HepG2 (cell line): Measurements from ENCODE around the gene NOXO1. TPM values are rescaled to one million over a fixed set of nuclear protein-coding genes. Genes with fewer than 3 reads are reported as not detected.

Experiments used
- ATF4 ChIP-seq, 2 experiments: fragments of 450-650 bp in 1 of 2; sonication (generic) in 1 of 2; formaldehyde crosslinking; IDR thresholded peaks; 2 replicates each; pipeline versions ENCODE4 v1.5.0 to v1.8.0; 2020 to 2022; ENCODE audit warnings: mild to moderate bottlenecking in 1 of 2, missing genetic modification reagents in 1 of 2
- BRCA1 ChIP-seq: sonication (generic); formaldehyde crosslinking; IDR thresholded peaks from 2 replicates; pipeline ENCODE4 v1.4.0; 2020; ENCODE audit warnings: missing genetic modification reagents
- ETV5 ChIP-seq: IDR thresholded peaks from 2 replicates; pipeline ENCODE4 v1.6.1; 2018; ENCODE audit warnings: missing biosample characterization, missing genetic modification reagents, inconsistent platforms, borderline replicate concordance
- GPBP1L1 ChIP-seq: sonication (generic); formaldehyde crosslinking; IDR thresholded peaks from 2 replicates; pipeline ENCODE4 v1.5.0; 2020; ENCODE audit warnings: mild to moderate bottlenecking, missing genetic modification reagents
- HMG20B ChIP-seq: conservative IDR thresholded peaks from 2 replicates; pipeline ENCODE4 v1.6.1; 2016; ENCODE audit warnings: missing genetic modification reagents, missing compliant biosample characterization
- MIXL1 ChIP-seq: IDR thresholded peaks from 2 replicates; pipeline ENCODE4 v1.6.1; 2016
- MNT ChIP-seq: fragments of 450-650 bp; IDR thresholded peaks from 2 replicates; pipeline ENCODE4 v1.6.1; 2016
- RARA ChIP-seq: IDR thresholded peaks from 2 replicates; pipeline ENCODE4 v1.6.1; 2016; ENCODE audit warnings: missing genetic modification reagents, missing compliant biosample characterization
- SALL1 ChIP-seq: sonication (generic); formaldehyde crosslinking; IDR thresholded peaks from 2 replicates; pipeline ENCODE4 v1.8.0; 2022; ENCODE audit warnings: mild to moderate bottlenecking, missing genetic modification reagents
- SP2 ChIP-seq: sonication (generic); formaldehyde crosslinking; IDR thresholded peaks from 2 replicates; pipeline ENCODE4 v1.5.1; 2020; ENCODE audit warnings: mild to moderate bottlenecking, missing genetic modification reagents
- TCF7L2 ChIP-seq: IDR thresholded peaks from 2 replicates; pipeline ENCODE4 v1.6.1; 2011; ENCODE audit warnings: mild to moderate bottlenecking, low read depth, low read length, moderate library complexity
- TSC22D2 ChIP-seq: sonication (generic); formaldehyde crosslinking; IDR thresholded peaks from 2 replicates; pipeline ENCODE4 v1.5.1; 2020; ENCODE audit warnings: missing genetic modification reagents, mild to moderate bottlenecking, borderline replicate concordance
- ZBTB38 ChIP-seq: sonication (generic); formaldehyde crosslinking; IDR thresholded peaks from 2 replicates; pipeline ENCODE4 v1.5.1; 2020; ENCODE audit warnings: mild to moderate bottlenecking, missing genetic modification reagents
- ZFP41 ChIP-seq: sonication (generic); formaldehyde crosslinking; IDR thresholded peaks from 2 replicates; pipeline ENCODE4 v1.4.0; 2020; ENCODE audit warnings: mild to moderate bottlenecking, missing genetic modification reagents, borderline replicate concordance
- ZFP90 ChIP-seq: sonication (generic); formaldehyde crosslinking; IDR thresholded peaks from 2 replicates; pipeline ENCODE4 v1.8.0; 2022; ENCODE audit warnings: missing genetic modification reagents, mild to moderate bottlenecking, inconsistent platforms, borderline replicate concordance
- ZIK1 ChIP-seq: sonication (generic); formaldehyde crosslinking; IDR thresholded peaks from 2 replicates; pipeline ENCODE4 v1.5.0; 2020; ENCODE audit warnings: mild to moderate bottlenecking, low read depth, missing genetic modification reagents, borderline replicate concordance
- ZNF12 ChIP-seq: sonication (generic); formaldehyde crosslinking; IDR thresholded peaks from 2 replicates; pipeline ENCODE4 v1.5.0; 2020; ENCODE audit warnings: missing genetic modification reagents
- ZNF138 ChIP-seq: sonication (generic); formaldehyde crosslinking; IDR thresholded peaks from 2 replicates; pipeline ENCODE4 v1.5.0; 2020; ENCODE audit warnings: mild to moderate bottlenecking, low read depth, missing genetic modification reagents
- ZNF18 ChIP-seq: sonication (generic); formaldehyde crosslinking; IDR thresholded peaks from 2 replicates; pipeline ENCODE4 v1.8.0; 2022; ENCODE audit warnings: mild to moderate bottlenecking, missing genetic modification reagents; ENCODE audit not compliant: insufficient replicate concordance
- ZNF317 ChIP-seq: sonication (generic); formaldehyde crosslinking; IDR thresholded peaks from 2 replicates; pipeline ENCODE4 v1.5.0; 2020; ENCODE audit warnings: mild to moderate bottlenecking, missing genetic modification reagents
- ZNF331 ChIP-seq: sonication (generic); formaldehyde crosslinking; IDR thresholded peaks from 2 replicates; pipeline ENCODE4 v1.4.0; 2020; ENCODE audit warnings: missing genetic modification reagents
- ZNF549 ChIP-seq: sonication (generic); formaldehyde crosslinking; IDR thresholded peaks from 2 replicates; pipeline ENCODE4 v1.5.0; 2020; ENCODE audit warnings: missing genetic modification reagents
- ZNF615 ChIP-seq: sonication (generic); formaldehyde crosslinking; IDR thresholded peaks from 2 replicates; pipeline ENCODE4 v1.5.0; 2020; ENCODE audit warnings: mild to moderate bottlenecking, missing genetic modification reagents, borderline replicate concordance
- ZNF619 ChIP-seq: sonication (generic); formaldehyde crosslinking; IDR thresholded peaks from 2 replicates; pipeline ENCODE4 v1.4.0; 2020; ENCODE audit warnings: mild to moderate bottlenecking, missing genetic modification reagents
- ZNF891 ChIP-seq: sonication (generic); formaldehyde crosslinking; IDR thresholded peaks from 2 replicates; pipeline ENCODE4 v1.5.0; 2020; ENCODE audit warnings: mild to moderate bottlenecking, missing genetic modification reagents
- ZSCAN12 ChIP-seq: sonication (generic); formaldehyde crosslinking; IDR thresholded peaks from 2 replicates; pipeline ENCODE4 v1.9.0; 2021; ENCODE audit warnings: mild to moderate bottlenecking, missing genetic modification reagents
- ZSCAN30 ChIP-seq: sonication (generic); formaldehyde crosslinking; IDR thresholded peaks from 2 replicates; pipeline ENCODE4 v1.5.0; 2020; ENCODE audit warnings: mild to moderate bottlenecking, missing genetic modification reagents
- polyA plus RNA-seq, 8 experiments: library from polyadenylated mRNA; depleted of rRNA in 3 of 8; stranded (reverse) in 7 of 8; unstranded in 1 of 8; fragments of >200 nt; fragmentation: Illumina TruSeq in 4 of 8; extraction: Trizol in 4 of 8; gene quantifications; 2 replicates each; pipeline versions ENCODE4 v1.2.1 to v1.2.3, GENCODE V29; 2011 to 2016; ENCODE audit warnings: low read depth in 4 of 8, missing spikeins in 1 of 8, mixed read lengths in 1 of 8; ENCODE audit not compliant: insufficient read depth in 1 of 8
- total RNA-seq, 5 experiments: library from RNA; depleted of rRNA; stranded (reverse); fragments of >200 nt; fragmentation: Illumina TruSeq; extraction: Trizol; gene quantifications; 2 replicates each; pipeline ENCODE4 v1.2.3, GENCODE V29; 2016; ENCODE audit warnings: low read depth in 1 of 5

Gene NOXO1
- total and polyA plus RNA-seq, 2 of the 13 experiments (the other 11 are each of a cell fraction or from before 2014, with no cell fraction given) = 0.69 to 1.4 TPM

- no peak for TF ChIP-seq BRCA1
- peak; percentile 7; the same call in 1 of the 2 replicates for TF ChIP-seq RARA (CRISPR knock-in tag)
- TF ChIP-seq GPBP1L1 (CRISPR knock-in tag) = no peak
- no peak; the same call in 1 of the 2 replicates for TF ChIP-seq MNT
- TF ChIP-seq ZSCAN12 (CRISPR knock-in tag) = no peak
- TF ChIP-seq ZNF18 (CRISPR knock-in tag) = no peak
- TF ChIP-seq ZNF138 = no peak
- no peak for TF ChIP-seq ZSCAN30
- no peak for TF ChIP-seq ZNF615 (CRISPR knock-in tag)
- no peak for TF ChIP-seq ZNF317 (CRISPR knock-in tag)
- peak; percentile 80 for TF ChIP-seq SP2
- no peak for TF ChIP-seq ZFP41 (CRISPR knock-in tag)
- TF ChIP-seq ZFP90 (CRISPR knock-in tag) = peak; percentile 91
- TF ChIP-seq ETV5 (CRISPR knock-in tag) = peak; percentile 23; the same call in 1 of the 2 replicates
- TF ChIP-seq ZNF619 = no peak
- no peak for TF ChIP-seq ZNF549 (CRISPR knock-in tag)
- no peak; the same call in 1 of the 2 replicates for TF ChIP-seq ZIK1 (CRISPR knock-in tag)
- TF ChIP-seq HMG20B = no peak
- TF ChIP-seq ZNF12 (CRISPR knock-in tag) = no peak
- peak; percentile 52; the same call in 1 of the 2 replicates for TF ChIP-seq ZNF891
- no peak for TF ChIP-seq ZNF331
- peak; percentile 66 for TF ChIP-seq SALL1 (CRISPR knock-in tag)
- TF ChIP-seq TCF7L2 = no peak
- TF ChIP-seq MIXL1 = no peak; the same call in 1 of the 2 replicates
- TF ChIP-seq ATF4 (CRISPR knock-in tag; IDR thresholded peaks at IDR 0.05) = no peak
- peak; percentile 44 for TF ChIP-seq ZBTB38 (CRISPR knock-in tag)
- no peak; the same call in 1 of the 2 replicates for TF ChIP-seq TSC22D2 (CRISPR knock-in tag)
Measured at GRCh38 chr16:2009791-2010510, 28.7 kb upstream of the NOXO1 start, which contains the start of gene ZNF598 (continued).
